ENCODE results near the gene DNAH11. TPM values are rescaled to one million over a fixed set of nuclear protein-coding genes. Genes with fewer than 3 reads are reported as not detected.
"Not testable (repeated sequence)": the region's sequence is repeated elsewhere in the genome, so short reads cannot be mapped to it uniquely, and the experiment has no call there.

Gene DNAH11
- total and polyA plus RNA-seq, 2 of the 13 experiments (the other 11 are each of a cell fraction or from before 2014, with no cell fraction given) = not detected

DNA sequence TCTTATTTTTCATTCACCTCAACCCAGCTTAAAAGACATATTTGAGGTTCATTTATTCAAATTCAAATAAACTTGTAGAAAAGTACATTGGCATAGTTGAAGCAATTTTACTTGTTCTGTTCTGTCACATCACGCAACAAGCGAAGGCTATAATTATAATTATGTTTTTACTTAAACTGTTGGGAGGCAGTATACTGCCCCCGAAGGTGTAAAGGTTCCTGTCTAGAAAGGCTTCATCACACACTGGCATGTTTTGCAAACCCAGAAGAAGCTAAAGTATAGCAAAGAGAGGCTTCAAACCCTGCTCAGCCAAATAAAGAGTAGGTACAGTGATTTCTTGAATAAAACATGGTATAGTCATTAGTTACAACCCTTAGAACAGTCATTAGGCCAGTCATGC, 340.2 kb downstream of the DNAH11 start (continued):
- no peak for TF ChIP-seq NFYC (CRISPR knock-in tag; IDR thresholded peaks at IDR 0.05)
- no peak for TF ChIP-seq ASH2L (IDR thresholded peaks at IDR 0.05; ENCODE audit: insufficient read length, low read depth, low read length)
- no peak for TF ChIP-seq NR2F2 (IDR thresholded peaks at IDR 0.05; ENCODE audit: borderline replicate concordance, low read depth)

- H3K36me3 ChIP-seq (replicated peaks in 1 of 2; ENCODE audit: control insufficient read depth in 1 of 2, insufficient read depth in 2 of 2, low read length in 2 of 2); in situ Hi-C loops (cut with HindIII; ENCODE audit: extremely low pct_ligation_motif_present, low pct_unique_long_range_greater_than_20kb); FAIRE-seq; H3K79me2 ChIP-seq (ENCODE audit: insufficient read depth, low read length); H4K20me1 ChIP-seq (ENCODE audit: insufficient read depth, low read length); CTCF ChIA-PET (ENCODE audit: low intra/inter-chr PET ratio, low total read pairs); H3K9me3 ChIP-seq (ENCODE audit: low read length); H3K4me3 ChIP-seq (replicated peaks in 1 of 3; ENCODE audit: insufficient read depth in 1 of 3, low read depth in 2 of 3, low read length in 3 of 3); intact Hi-C loops (cut with micrococcal nuclease; ENCODE audit: unreplicated experiment); H3K27me3 ChIP-seq (ENCODE audit: control insufficient read depth in 1 of 2, insufficient read depth in 2 of 2, low read length in 2 of 2); H3K9ac ChIP-seq (ENCODE audit: insufficient read depth, low read depth, low read length); POLR2A ChIA-PET; H3K27ac ChIP-seq (ENCODE audit: extremely low read length, insufficient read depth, low read length); DNase-seq (ENCODE audit: low spot score); ATAC-seq; BruUV-seq (replicated peaks); H3K4me1 ChIP-seq (ENCODE audit: insufficient read depth, low read length); H3K4me2 ChIP-seq (ENCODE audit: low read depth, low read length); H2AFZ ChIP-seq (ENCODE audit: low read length): not testable (repeated sequence)
- 0% methylated on average over 1 of the region's 2 CpGs for WGBS (ENCODE audit: low lambda C conversion rate)
Observed at GRCh38 chr7:21883501-21883900, 340.7 kb downstream of the DNAH11 start.

DNA sequence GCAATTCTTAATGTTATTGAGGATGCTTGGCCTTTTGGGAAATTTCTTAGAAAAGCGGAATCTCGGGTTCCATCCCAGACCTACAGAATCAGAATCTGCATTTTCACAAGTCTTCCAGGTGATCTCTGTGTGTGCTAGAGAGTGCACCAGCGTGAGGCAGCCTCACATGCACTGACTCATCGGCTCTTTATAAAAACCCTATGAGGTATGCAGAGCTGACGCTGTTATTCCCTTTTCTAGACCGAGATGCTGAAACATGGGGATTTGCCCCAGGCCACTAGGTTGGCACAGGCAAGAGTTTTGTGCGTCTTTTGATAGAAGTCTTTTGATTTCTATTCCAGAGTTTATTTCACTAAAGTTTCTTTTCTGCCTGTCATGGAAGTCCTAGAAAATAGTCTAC, 341.7 kb downstream of the DNAH11 start:
- POLR2A ChIA-PET = no interaction called here
- FAIRE-seq (no peak), ATAC-seq (no peak), DNase-seq (ENCODE audit: low spot score) (no peak)
- BruUV-seq (replicated peaks) = no TSS peak
- no peaks in the 10 kb centered on the region for H3K9me3 ChIP-seq (ENCODE audit: low read length)
- in situ Hi-C loops (cut with HindIII; ENCODE audit: extremely low pct_ligation_motif_present, low pct_unique_long_range_greater_than_20kb) = no loop called here
- TF ChIP-seq ZNF232 (CRISPR knock-in tag; IDR thresholded peaks at IDR 0.05; ENCODE audit: borderline replicate concordance) (no peak), SP4 (CRISPR knock-in tag; IDR thresholded peaks at IDR 0.05) (no peak)
- H3K27ac ChIP-seq (ENCODE audit: extremely low read length, insufficient read depth, low read length) = no peak overlapping the region
- no peaks in the 10 kb centered on the region for H3K4me1 ChIP-seq (ENCODE audit: insufficient read depth, low read length)
- intact Hi-C loops (cut with micrococcal nuclease; ENCODE audit: unreplicated experiment) = no loop called here
- CTCF ChIA-PET (ENCODE audit: low intra/inter-chr PET ratio, low total read pairs) = no interaction called here
- no peak overlapping the region for H2AFZ ChIP-seq (ENCODE audit: low read length)
- no peaks in the 10 kb centered on the region for H3K79me2 ChIP-seq (ENCODE audit: insufficient read depth, low read length)
- no peaks in the 10 kb centered on the region for H4K20me1 ChIP-seq (ENCODE audit: insufficient read depth, low read length)
- WGBS (ENCODE audit: low lambda C conversion rate) = 52% methylated on average over 5 of the region's 7 CpGs
- H3K36me3 ChIP-seq (replicated peaks in 1 of 2; ENCODE audit: control insufficient read depth in 1 of 2, insufficient read depth in 2 of 2, low read length in 2 of 2) = no peaks in the 10 kb centered on the region
- H3K27me3 ChIP-seq (ENCODE audit: control insufficient read depth in 1 of 2, insufficient read depth in 2 of 2, low read length in 2 of 2) = 0 out of 5 replicates have a peak, but pooled peaks cover 0 to 3% of the 10 kb centered on the region in 2 experiments
- H3K4me3 ChIP-seq (replicated peaks in 1 of 3; ENCODE audit: insufficient read depth in 1 of 3, low read depth in 2 of 3, low read length in 3 of 3) = no peak overlapping the region
- H3K9ac ChIP-seq (ENCODE audit: insufficient read depth, low read depth, low read length) = no peak overlapping the region
- H3K4me2 ChIP-seq (ENCODE audit: low read depth, low read length) = no peak overlapping the region

All from HepG2 (cell line).